Mesendoderm (in vitro differentiated cells): ENCODE data around the gene TMC1.
A peak's percentile ranks its signal among the peaks of the same experiment; 100 is the strongest.
"Not testable (repeated sequence)": the region's sequence is repeated elsewhere in the genome, so short reads cannot be mapped to it uniquely, and the experiment has no call there.

ENCODE experiments used
- DNase-seq: peaks from one replicate; pipeline ENCODE4 v3.0.0; 2013
- H2AK5ac ChIP-seq: 2 replicates; pipeline ENCODE4 v1.6.1; 2013; ENCODE audit warnings: low read length, inconsistent platforms
- H2BK120ac ChIP-seq: 2 replicates; pipeline ENCODE4 v1.6.1; 2013; ENCODE audit warnings: low read depth, mild to moderate bottlenecking, low read length, moderate library complexity, mixed read lengths
- H2BK15ac ChIP-seq: replicated peaks from 2 replicates; pipeline ENCODE4 v1.6.1; 2013; ENCODE audit warnings: low read depth, mild to moderate bottlenecking, moderate library complexity
- H2BK5ac ChIP-seq: 2 replicates; pipeline ENCODE4 v1.6.1; 2013; ENCODE audit warnings: low read length, inconsistent platforms
- H3K18ac ChIP-seq: 2 replicates; pipeline ENCODE4 v1.6.1; 2013; ENCODE audit warnings: mild to moderate bottlenecking, low read length, mixed read lengths
- H3K23ac ChIP-seq: one replicate; pipeline ENCODE4 v1.6.1; 2013; ENCODE audit warnings: low read length
- H3K27ac ChIP-seq: 2 replicates; pipeline ENCODE4 v1.5.1; 2013; ENCODE audit warnings: low read depth, mild to moderate bottlenecking, inconsistent platforms, low read length, moderate library complexity
- H3K27me3 ChIP-seq: 2 replicates; pipeline ENCODE4 v1.6.1; 2013; ENCODE audit warnings: low read length, control low read depth, mild to moderate bottlenecking, inconsistent platforms; ENCODE audit not compliant: insufficient read depth, poor library complexity
- H3K36me3 ChIP-seq: 2 replicates; pipeline ENCODE4 v1.6.1; 2013; ENCODE audit warnings: low read length, inconsistent platforms; ENCODE audit not compliant: control insufficient read depth, insufficient read depth
- H3K4ac ChIP-seq: one replicate; pipeline ENCODE4 v1.6.1; 2013; ENCODE audit warnings: low read depth, mild to moderate bottlenecking, low read length, moderate library complexity
- H3K4me1 ChIP-seq: 2 replicates; pipeline ENCODE4 v1.6.1; 2013; ENCODE audit warnings: low read depth, low read length, inconsistent platforms; ENCODE audit not compliant: control insufficient read depth
- H3K4me2 ChIP-seq: 2 replicates; pipeline ENCODE4 v1.6.1; 2013; ENCODE audit warnings: low read length
- H3K4me3 ChIP-seq: 2 replicates; pipeline ENCODE4 v1.5.1; 2013; ENCODE audit warnings: mild to moderate bottlenecking, low read length
- H3K56ac ChIP-seq: one replicate; pipeline ENCODE4 v1.6.1; 2013; ENCODE audit warnings: low read length
- H3K79me1 ChIP-seq: 2 replicates; pipeline ENCODE4 v1.6.1; 2013; ENCODE audit warnings: low read length, inconsistent platforms
- H3K79me2 ChIP-seq: 2 replicates; pipeline ENCODE4 v1.6.1; 2013; ENCODE audit warnings: mild to moderate bottlenecking, low read length; ENCODE audit not compliant: control insufficient read depth, insufficient read depth
- H3K9ac ChIP-seq: 2 replicates; pipeline ENCODE4 v1.6.1; 2013; ENCODE audit warnings: low read length, inconsistent platforms
- H4K5ac ChIP-seq: one replicate; pipeline ENCODE4 v1.6.1; 2013; ENCODE audit warnings: low read length
- H4K8ac ChIP-seq: one replicate; pipeline ENCODE4 v1.6.1; 2013; ENCODE audit warnings: low read depth, mild to moderate bottlenecking, control low read depth, low read length, moderate library complexity
- WGBS: extraction: QIAGEN DNeasy Blood & Tissue Kit; methylation state at CpG from one replicate; pipeline ENCODE4 v1.1.7; 2013; ENCODE audit warnings: low lambda C conversion rate, missing lambda C conversion rate; ENCODE audit not compliant: insufficient coverage; ENCODE audit errors: extremely low coverage; 5-methylcytosine and 5-hydroxymethylcytosine counted together

Gene TMC1

DNA sequence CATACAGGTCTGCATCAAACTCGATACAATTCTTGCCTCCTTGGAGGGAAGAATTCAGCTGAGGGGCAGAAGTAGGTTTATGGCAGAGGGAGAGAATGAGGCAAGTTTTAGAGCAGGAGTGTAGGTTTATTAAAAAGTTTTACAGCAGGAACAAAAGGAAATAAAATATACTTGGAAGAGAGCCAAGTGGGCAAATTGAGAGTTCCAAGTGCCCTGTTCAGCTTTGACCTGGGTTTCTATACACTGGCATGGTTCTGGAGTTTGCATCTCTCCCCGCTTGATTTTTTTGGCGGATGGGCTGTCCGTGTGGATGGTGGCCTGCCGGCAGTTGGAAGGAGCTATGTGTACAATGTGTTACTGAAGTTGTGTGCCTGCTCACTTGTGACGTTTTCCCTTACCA lies 315.4 kb downstream of the TMC1 start:
- no peak overlapping the region for H2BK120ac ChIP-seq
- no peak overlapping the region for H3K27ac ChIP-seq
- no peaks in the 10 kb centered on the region for H3K79me2 ChIP-seq
- no peak overlapping the region for H2AK5ac ChIP-seq
- H3K18ac ChIP-seq: no peak overlapping the region
- no CpG with 5 or more reads among the region's 6 CpGs for WGBS
- H3K4ac ChIP-seq: no peak overlapping the region
- no peaks in the 10 kb centered on the region for H3K36me3 ChIP-seq
- no peak overlapping the region for H4K5ac ChIP-seq
- H2BK5ac ChIP-seq: no peak overlapping the region
- H3K23ac ChIP-seq: no peak overlapping the region
- no peak overlapping the region for H3K9ac ChIP-seq
- no peaks in the 10 kb centered on the region for H3K79me1 ChIP-seq
- H4K8ac ChIP-seq: no peak overlapping the region
- H2BK15ac ChIP-seq: no peak overlapping the region
- no peaks in the 10 kb centered on the region for H3K4me1 ChIP-seq
- no peak for DNase-seq
- H3K56ac ChIP-seq: no peak overlapping the region
- H3K4me3 ChIP-seq: no peak overlapping the region
- H3K4me2 ChIP-seq: no peak overlapping the region
- no peaks in the 10 kb centered on the region for H3K27me3 ChIP-seq

- H4K5ac ChIP-seq: no peak overlapping the region
- no peak overlapping the region for H2AK5ac ChIP-seq
- no peak overlapping the region for H3K18ac ChIP-seq
- H3K27ac ChIP-seq: no peak overlapping the region
- no peaks in the 10 kb centered on the region for H3K27me3 ChIP-seq
- no peak overlapping the region for H3K56ac ChIP-seq
- H3K4ac ChIP-seq: no peak overlapping the region
- H4K8ac ChIP-seq: no peak overlapping the region
- no peak for DNase-seq
- no peak overlapping the region for H3K9ac ChIP-seq
- no peak overlapping the region for H2BK5ac ChIP-seq
- H3K36me3 ChIP-seq: no peaks in the 10 kb centered on the region
- no peak overlapping the region for H3K23ac ChIP-seq
- H2BK15ac ChIP-seq: no peak overlapping the region
- H3K4me1 ChIP-seq: no peaks in the 10 kb centered on the region
- no peaks in the 10 kb centered on the region for H3K79me2 ChIP-seq
- WGBS: no CpG with 5 or more reads among the region's 3 CpGs
- no peak overlapping the region for H3K4me3 ChIP-seq
- no peak overlapping the region for H3K4me2 ChIP-seq
- no peaks in the 10 kb centered on the region for H3K79me1 ChIP-seq
- H2BK120ac ChIP-seq: no peak overlapping the region
Observed at GRCh38 chr9:72839085-72839484, 317.7 kb downstream of the TMC1 start.

- WGBS: no CpG with 5 or more reads among the region's 9 CpGs
- Histone ChIP-seq H3K4me3 (no peak overlapping the region), H3K79me2 (no peaks in the 10 kb centered on the region), H3K79me1 (no peaks in the 10 kb centered on the region), H3K36me3 (no peaks in the 10 kb centered on the region), H2BK5ac (no peak overlapping the region), H2BK15ac (no peak overlapping the region), H3K9ac (no peak overlapping the region), H3K23ac (no peak overlapping the region), H4K5ac (no peak overlapping the region), H3K56ac (no peak overlapping the region), H4K8ac (no peak overlapping the region), H2AK5ac (no peak overlapping the region), H3K4me1 (no peaks in the 10 kb centered on the region), H2BK120ac (peak overlapping the region; percentile 47), H3K27ac (no peak overlapping the region), H3K27me3 (no peaks in the 10 kb centered on the region), H3K18ac (no peak overlapping the region), H3K4me2 (no peak overlapping the region), H3K4ac (no peak overlapping the region)
- DNase-seq: peak; percentile 85
Observed at GRCh38 chr9:72843520-72844439, 322.4 kb downstream of the TMC1 start.

DNA sequence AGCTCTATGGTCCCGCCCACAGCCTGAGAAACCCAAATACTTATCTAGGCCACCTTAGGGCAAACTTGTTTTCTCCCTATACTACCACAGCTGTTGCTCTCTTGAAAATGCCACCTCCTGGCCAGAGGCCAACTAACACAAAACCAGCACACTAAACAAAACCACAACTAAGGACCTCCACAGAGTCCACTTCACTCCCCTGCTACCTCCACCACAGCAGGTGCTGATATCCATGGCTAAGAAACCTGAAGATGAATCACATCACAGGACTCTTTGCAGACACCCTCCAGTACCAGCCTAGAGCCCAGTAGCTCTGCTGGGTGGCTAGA lies 323.0 kb downstream of the TMC1 start:
- no peak overlapping the region for H3K23ac ChIP-seq
- WGBS: no CpG with 5 or more reads among the region's 1 CpG
- no peak for DNase-seq
- H2BK15ac ChIP-seq: no peak overlapping the region
- H3K4me3 ChIP-seq: no peak overlapping the region
- no peaks in the 10 kb centered on the region for H3K36me3 ChIP-seq
- H2BK5ac ChIP-seq: no peak overlapping the region
- H3K79me2 ChIP-seq: no peaks in the 10 kb centered on the region
- no peak overlapping the region for H3K4ac ChIP-seq
- H4K8ac ChIP-seq: no peak overlapping the region
- H3K4me2 ChIP-seq: no peak overlapping the region
- H4K5ac ChIP-seq: no peak overlapping the region
- H2AK5ac ChIP-seq: no peak overlapping the region
- no peak overlapping the region for H3K9ac ChIP-seq
- no peaks in the 10 kb centered on the region for H3K27me3 ChIP-seq
- no peak overlapping the region for H2BK120ac ChIP-seq
- no peak overlapping the region for H3K27ac ChIP-seq
- no peak overlapping the region for H3K56ac ChIP-seq
- no peaks in the 10 kb centered on the region for H3K79me1 ChIP-seq
- no peak overlapping the region for H3K18ac ChIP-seq
- H3K4me1 ChIP-seq: no peaks in the 10 kb centered on the region

DNA sequence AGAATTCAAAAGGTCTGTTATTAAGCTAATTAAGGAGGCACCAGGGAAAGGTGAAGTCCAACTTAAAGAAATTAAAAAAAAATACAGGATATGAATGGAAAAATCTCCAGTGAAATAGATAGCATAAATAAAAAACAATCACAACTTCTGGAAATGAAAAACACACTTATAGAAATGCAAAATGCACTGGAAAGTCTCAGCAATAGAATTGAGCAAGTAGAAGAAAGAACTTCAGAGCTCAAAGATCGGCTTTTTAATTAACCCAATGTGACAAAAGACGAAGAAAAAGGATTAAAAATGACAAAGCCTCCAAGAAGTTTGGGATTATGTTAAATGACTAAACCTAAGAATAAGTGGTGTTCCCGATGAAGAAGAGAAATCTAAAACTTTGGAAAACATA lies 323.6 kb downstream of the TMC1 start:
- H3K4me2 ChIP-seq, H3K18ac ChIP-seq, H3K79me2 ChIP-seq, H3K9ac ChIP-seq, H3K36me3 ChIP-seq, H3K79me1 ChIP-seq, H2AK5ac ChIP-seq, H3K27me3 ChIP-seq, DNase-seq, H3K56ac ChIP-seq, H3K23ac ChIP-seq, H2BK15ac ChIP-seq, H3K4me3 ChIP-seq, H2BK120ac ChIP-seq, H3K27ac ChIP-seq, H4K8ac ChIP-seq, H3K4ac ChIP-seq, H2BK5ac ChIP-seq, H4K5ac ChIP-seq, H3K4me1 ChIP-seq: not testable (repeated sequence)
- no CpG with 5 or more reads among the region's 3 CpGs for WGBS

GRCh38 chr9:72850209-72850608 lies 328.8 kb downstream of the TMC1 start:
- not testable (repeated sequence) for H2BK5ac ChIP-seq, H3K4me2 ChIP-seq, H2BK120ac ChIP-seq, H4K5ac ChIP-seq, H3K4me1 ChIP-seq, H3K27ac ChIP-seq, H3K23ac ChIP-seq, DNase-seq, H3K9ac ChIP-seq, H2BK15ac ChIP-seq, H3K27me3 ChIP-seq, H3K18ac ChIP-seq, H3K56ac ChIP-seq, H4K8ac ChIP-seq, H3K79me2 ChIP-seq, H3K4me3 ChIP-seq, H3K4ac ChIP-seq, H3K79me1 ChIP-seq, H2AK5ac ChIP-seq, H3K36me3 ChIP-seq
- no CpG with 5 or more reads among the region's 4 CpGs for WGBS
